HK-2 (cell line): ENCODE data around the gene PRDM11.

Source experiments
- DNase-seq: peaks from one replicate; pipeline ENCODE4 v3.0.0-alpha.2; 2018; ENCODE audit not compliant: unreplicated experiment

Gene PRDM11

DNA sequence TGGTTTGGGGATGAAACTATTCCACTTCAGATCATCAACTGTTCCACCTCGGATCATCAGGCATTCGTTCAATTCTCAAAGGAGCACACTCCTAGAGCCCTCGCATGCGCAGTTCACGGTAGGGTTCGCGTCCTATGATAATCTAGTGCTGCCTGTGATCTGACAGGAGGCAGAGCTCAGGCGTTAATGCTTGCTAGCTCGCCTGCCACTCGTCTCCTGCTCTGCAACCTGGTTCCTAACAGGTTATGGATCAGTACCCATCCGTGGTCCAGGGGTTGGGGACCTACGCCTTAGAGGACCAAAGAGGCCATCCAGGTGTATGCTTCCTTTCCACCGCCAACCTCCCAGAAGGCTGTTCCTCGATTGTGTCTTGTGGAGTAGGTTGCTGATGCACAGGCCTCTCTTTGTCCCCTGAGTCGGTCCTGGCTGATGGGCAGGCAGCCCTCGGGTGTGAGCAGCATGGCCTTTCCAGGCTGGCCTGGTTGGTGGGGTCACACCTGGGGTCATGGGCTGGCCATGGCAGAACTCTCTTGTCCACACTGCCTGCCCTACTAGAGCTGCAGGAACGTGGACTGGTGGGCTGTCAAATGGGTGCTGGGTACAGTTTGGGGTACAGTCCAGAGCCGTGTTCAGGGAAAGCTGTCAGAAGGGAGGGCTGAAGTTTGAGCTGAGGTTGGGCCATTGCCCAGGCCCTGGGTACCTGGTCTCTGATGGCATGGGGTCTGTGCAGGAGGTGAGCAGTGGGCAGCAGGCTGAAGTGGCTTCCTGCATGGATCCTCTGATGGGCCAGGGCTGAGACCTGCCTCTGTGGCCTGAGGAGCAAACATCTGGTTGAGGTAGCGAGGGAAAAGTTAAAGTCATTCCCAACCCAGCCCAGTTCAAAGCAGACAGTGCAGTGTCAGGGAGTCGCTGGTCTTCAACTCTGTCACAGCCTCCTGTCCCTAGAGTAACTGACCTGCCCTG lies 11.1 kb downstream of the PRDM11 start:
- DNase-seq = no peak

DNA sequence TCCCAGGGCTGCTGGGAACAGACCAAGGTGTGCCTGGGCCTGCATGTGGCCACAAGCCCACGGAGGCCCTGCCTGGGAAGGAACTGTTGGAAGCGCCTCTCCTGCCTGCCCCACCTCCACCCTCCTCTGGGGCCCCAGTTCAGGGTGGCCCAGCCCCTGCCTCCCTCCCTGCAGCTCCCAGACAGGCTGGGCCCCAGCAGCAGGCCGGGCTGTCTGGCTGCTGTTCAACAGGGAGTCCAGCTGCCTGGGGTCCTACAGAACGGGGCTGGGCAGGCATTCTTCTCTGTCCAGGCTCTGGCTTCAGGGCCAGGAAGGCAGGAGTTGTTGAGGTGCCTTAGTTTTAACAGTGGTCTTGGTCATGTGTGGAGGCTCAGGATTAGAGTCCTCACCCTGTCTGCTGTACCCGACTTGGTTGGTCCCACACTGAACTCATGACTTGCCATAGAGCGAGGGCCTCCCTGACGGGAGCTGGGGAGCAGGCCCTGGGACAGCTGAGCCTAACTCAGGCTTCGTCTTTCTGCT lies 11.8 kb downstream of the PRDM11 start:
- DNase-seq = no peak

DNA sequence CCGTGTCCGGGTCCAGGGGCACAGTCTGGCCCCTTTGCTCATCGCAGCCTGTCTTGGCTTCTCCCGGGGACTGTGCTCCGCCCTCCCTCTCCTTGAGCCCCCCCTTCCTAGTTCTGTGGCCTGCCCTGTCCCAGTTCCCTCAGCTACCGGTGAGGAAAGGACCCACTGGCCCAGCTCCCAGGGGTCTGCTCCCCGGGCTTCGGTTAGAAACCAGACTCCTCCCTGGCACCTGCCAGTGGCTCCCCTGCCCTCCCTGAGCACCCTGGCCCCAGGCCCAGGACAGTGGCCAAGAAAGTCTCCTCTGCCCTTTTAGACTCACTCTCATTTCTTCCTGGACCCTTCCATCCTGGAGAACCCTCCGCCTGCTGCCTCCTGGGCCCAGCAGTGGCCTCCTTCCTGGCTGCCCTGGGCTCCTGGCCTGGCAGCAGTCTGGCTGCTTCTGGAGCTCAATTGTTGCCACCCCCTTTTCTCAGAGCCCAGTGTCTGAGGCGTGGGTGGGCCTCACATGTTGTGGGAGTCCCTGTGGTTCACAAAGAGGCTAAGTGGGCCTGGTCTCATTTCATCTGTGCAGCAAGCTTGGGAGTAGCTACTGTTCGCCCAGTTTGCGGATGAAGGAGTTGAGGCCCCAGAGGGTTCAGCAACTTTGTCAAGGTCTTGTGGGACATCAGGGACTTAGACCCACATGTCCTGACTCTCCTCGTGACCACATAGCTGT lies 12.6 kb downstream of the PRDM11 start:
- no peak for DNase-seq

DNA sequence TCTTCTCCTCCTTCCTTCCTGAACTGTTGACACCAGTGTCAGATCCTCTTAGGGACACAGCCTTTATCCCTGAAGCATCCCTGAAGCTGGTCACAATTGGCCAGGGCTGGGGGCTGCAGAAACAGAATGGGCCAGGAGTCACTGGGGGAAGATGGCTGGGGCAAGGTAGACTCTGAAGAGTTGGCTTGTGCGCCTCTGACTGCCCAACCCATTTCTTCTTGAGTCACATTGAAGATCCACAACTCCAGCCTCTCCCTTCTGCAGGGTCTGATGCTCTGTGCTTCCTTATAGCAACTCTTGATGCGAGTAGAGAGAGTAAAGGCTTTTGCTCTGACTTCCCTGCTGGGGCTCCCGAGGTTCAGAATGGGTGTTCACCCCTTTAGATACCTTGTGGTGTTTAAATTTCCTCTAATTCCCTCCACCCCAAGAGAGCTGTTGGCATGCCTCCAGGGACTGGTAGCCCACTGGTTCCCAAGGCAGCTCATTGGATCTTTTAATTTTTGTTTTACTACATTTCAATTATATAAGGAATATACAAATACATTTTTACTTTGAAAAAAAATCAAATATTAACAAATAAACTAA lies 13.4 kb downstream of the PRDM11 start:
- DNase-seq = no peak

DNA sequence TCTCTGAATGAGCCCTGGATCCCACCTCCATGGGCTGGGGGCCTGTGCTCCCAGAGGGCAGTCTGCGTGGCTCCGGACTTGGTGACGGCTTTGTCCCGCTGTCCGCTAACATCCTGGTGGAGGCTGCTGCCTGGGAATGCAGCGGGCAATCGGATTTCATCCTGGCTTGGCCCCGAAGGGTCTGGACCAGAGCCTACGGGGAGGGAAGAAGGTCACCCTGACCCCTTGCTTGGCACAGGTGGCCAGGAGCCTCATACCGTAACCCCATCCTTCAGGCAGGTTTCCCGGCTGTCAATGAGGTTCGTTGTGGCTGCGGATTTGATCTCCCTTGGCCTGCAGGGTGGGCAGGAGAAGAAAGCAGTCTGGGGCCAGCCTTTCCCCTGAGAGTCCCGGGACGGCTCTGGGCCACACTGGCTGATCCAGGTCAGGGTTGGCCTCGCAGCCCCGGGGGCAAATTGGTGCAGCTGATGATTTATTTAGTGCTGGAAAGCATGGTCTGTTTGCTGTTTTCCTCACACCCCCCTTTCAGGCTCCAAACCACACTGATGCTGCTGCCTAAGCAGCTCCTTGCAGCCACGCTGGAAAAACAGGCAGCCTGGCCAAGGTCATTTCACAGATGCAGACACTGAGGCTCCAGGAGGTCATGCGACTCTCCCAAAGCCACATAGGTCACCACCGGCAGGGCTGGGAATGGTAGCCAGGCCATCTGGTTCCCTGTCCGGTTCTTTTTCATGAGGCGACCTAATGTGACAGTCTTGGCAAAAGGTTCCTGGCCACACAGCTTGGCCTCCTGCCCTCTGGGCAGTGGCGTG lies 15.0 kb downstream of the PRDM11 start:
- DNase-seq = no peak

DNA sequence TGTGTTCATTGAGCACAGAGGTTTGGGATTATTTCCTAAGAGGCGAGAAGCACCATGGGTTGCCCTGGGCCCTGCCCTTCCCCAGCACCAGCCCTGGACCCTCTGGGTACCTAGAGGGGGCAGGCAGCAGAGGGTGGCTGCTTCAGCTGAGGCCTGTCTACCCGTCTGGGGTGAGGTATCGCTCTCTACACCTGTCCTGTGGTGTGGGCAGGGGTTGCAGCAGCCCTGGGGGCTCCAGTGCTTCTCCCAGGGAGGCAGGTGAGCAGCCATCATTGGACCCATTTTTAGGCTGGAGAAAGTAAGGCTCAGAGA lies 15.6 kb downstream of the PRDM11 start:
- DNase-seq = no peak

DNA sequence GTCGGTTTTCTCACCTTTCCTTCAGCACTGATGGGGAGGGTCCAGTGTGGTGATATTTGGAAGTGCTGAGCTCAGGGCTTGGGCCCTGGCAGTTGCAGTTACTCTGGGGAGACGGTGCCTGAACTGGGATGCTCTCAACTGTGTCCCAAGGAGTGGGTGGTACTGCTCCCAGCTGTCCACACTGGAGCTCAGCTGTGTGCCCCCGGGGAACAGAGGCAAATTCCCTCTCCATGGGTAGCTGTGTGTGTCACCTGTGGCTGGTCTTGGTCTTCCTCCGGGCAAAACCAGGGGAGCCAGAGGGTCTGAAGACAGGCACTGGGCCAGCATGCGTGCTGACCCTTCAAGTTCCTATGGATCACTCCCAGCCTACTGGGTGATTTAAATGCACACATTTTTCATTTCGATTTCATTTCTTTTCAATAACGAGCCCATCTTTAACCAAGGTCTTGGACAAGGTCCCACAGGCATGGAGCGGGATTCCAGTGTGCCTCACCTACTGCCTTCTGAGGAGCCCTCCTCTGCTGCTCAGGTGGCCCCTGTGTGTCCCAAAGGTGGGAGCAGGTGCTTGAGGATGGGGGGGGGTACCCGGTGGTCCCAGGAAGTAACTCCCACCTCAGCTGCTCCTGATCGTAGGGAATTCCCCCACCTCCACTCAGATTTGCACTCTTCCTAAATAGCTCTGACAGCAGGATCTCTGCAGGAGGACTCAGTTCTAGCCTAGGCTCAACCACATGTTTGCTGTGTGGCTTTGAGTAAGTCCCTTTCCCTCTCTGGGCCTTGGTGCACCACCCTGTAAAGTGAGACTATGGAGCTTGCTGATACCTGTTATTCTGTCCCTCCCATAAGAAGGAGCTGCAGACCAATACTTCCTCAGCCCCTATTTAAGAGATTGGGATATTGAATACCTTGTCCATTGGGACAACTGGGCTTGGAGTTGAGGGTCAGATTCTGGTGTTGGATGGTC lies 16.8 kb downstream of the PRDM11 start:
- no peak for DNase-seq

DNA sequence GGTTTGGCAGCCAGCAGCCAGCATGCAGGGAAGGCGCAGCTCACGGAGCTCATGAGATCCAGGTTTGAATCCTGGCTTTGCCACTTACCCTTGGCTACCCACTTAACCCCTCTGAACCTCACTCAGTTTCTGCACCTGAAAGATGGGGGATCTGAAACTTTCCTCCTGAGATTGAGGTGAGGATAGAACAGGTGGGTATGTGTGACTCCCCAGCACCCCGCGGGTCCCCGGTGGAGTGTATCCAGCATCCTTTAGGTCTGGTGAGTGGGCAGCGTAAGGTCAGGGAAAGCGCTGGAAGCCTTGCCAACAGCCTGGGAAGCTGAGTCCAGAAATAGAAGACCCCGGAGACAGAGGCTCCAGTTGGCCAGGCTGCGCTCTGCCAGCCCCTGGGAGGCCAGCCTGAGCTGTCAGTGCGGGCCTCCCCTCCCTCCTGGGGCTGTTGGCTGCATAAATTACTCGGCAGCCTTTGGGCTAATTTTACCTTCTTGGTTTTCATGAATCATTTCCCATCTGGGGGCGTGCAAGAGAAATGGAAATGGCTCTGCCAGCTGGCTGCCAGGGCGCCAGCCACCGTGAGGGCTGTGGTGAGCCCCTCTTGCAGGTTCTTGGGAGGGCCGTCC lies 17.6 kb downstream of the PRDM11 start:
- DNase-seq = no peak

DNA sequence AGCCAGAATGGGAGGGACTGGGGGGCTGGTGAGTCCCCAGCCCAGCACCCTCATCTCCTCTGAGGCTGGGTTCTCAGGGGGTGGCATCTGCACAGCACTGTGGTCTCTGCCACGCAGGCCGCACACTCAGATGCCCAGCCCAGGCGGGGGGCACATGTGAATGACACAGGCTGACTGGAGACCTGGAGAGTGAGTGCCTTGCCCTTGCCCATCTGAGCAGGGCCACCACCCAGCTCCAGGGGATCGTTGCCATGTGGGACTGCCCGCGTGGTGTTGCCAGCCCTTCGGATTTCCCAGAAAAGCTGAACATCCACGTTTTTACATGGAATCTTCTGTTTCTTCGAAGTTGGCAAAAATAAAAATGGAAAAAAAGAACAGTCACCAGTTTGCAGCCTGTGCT lies 18.9 kb downstream of the PRDM11 start:
- no peak for DNase-seq

DNA sequence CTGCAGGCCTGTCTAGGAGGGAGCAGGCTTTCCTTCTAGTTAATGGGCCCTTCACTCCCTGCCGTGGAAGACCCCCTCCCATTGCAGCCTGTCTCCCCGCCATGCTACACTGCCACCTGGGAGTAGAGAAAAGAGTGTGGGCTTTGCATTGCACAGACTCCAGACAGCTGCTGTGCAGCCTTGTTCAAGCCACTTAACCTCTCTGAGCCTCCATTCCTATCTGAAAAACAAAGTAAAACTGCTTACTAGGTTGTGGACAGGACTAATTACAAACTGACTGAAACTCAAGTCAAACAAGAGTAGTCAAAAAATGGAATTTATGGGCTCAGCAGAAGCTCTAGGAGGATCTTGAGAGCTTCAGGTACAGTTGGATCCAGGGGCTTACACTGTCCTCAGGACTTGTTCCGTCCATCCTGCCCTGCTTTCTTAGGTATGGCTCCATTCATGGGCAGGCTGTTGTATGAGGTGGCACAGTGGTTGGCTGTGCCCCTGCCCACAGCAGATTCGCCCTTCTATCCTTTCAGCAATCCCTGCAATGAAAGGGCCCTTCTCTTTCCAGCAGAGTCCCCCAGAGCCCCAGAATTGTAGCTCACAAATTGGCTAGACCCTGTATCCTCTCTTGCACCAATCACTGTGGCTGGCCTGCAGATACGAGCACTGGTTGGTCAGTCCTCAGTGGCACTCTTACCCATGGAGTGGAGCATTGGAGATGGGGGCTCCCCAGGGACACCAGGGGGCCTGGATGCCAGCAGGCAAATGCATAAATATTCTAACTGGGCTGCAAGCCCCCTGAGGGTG lies 19.6 kb downstream of the PRDM11 start:
- DNase-seq = no peak

DNA sequence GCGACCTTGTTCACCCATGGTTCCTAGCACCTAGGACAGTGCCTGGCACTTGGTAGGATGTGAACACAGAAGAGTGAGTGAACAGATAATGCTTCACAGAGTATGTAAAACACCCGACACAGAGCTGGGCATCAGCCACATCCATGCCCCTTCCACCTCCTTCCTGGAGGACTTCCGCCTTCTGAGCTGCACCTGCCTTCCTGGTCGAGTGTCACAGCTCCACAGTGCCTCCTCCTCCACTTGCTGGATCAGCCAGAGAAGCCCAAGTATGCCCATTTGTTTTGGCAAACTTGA lies 20.1 kb downstream of the PRDM11 start:
- DNase-seq = no peak

DNA sequence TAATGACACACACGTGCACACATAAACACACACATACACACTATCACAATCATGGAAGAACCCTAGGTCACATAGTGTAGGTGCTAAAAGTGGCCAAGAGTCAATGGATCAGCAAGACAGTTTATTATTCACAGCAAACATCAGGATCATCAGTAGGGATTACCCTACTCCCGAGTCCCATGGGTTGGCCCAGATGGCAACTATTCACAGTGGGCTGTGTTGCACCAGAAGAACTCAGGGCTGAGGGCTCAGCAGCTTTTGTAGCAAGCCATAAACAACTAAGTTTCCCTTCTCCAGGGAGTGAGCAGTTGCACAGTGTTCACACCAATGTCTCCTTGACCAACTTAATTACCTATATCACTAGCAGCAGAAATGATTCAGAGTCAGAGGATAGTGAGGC lies 20.8 kb downstream of the PRDM11 start:
- no peak for DNase-seq

DNA sequence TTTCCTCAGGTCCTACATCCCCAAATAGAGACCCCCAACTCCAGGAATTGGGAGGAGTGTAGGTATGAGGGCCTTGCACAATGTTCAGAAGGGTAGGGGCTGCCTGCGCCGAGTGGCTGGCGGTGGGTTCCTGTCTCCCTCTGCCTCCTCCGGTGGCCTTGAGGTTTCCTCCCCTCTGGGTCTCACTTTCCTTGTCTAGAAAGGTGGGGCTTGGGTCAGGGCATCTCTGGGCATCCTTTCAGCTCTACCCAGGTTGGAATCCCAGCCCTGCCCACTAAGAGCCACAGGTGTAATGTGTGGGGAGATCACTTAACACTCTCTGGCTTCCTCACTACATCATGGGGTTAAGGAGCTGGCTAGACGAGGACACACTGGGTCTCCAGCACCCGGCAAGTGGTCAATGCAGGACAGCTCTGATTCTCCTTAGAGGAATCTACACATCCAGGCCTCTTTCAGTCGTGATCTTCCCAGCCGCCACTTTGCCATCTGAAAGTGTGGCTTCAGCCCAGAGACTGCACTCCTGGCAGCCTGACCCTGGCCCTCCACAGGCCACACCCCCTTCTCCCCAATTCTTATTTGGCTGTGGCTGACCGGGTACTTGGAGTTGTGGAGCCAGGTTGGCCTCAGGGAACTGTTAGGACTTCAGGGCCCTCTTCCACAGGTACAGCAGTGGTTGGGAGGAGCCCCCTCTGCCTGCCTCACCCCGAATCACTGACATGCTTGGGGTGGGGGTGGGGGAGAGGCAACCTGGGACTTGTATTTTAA lies 22.1 kb downstream of the PRDM11 start:
- no peak for DNase-seq

DNA sequence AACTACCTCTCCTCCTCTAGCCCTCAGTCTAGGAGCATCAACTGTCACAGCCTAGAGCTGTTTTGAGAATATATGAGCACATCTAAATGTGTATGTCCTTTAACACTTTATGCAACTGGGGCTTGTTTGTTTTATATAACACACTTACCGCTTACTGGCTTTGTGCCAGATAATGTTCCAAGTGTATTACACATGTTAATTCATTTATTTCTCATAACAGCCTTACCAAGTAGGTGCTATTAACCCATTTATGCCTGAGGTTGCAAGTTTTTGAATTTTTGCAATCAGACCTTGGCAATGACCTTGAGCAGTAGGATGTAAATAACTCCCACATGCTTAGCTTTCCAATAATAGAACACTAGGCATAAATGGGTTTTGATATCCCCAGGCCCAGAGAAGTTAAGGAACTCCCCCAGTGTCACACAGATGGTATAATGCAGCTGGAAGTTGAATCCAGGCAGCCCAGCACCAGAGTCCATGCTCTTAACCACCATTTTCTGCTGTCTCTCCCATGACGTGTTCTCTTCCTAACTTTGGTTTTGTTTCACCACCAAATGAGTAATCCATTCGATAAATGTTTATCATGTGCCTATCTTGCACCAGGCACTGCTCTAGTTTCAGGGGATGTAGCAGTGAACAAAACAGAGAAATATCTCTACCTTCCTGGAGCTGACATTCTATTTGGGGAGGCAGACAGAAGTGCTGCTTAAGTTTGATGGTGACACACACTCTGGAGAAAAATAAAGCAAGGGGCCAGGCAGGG lies 23.1 kb downstream of the PRDM11 start:
- DNase-seq = no peak

DNA sequence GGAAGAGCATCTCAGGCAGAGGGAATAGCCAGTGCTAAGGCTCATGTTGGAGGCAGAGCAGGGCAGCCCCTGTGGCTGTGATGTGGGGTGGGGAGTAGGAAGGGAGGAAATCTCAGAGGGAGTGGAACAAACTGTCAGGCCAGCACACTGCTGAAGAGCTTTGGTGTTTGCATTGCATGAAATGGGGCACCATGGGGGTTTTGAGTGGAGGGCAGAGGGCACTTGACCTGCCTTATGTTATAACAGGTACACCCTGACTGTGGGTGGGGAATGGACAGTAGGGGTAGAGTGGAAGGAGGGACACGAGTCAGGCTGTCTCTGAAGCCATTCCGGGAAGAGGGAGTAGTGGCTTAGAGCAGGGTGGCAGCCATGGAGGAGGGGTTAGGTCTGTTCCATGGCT lies 24.0 kb downstream of the PRDM11 start:
- DNase-seq = no peak

DNA sequence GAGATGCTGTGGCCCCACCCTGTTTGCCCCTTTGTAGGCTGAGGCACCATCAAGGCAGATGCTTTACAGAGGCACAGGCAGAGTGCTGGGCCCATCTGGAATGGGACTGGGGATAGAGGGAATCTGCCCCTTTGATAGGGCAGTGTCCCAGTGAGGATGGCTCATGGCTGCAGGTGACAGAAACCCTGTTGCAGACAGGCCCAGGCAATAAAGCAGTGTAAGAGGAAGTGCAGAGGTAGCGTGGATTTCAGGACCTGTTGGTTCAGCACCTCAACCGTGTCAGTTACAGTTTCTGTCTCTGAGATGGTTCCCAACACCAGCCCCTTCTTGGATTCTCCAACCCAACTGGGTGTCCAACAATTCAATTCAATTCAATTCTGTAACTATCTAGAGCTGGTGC lies 25.1 kb downstream of the PRDM11 start:
- DNase-seq = no peak

DNA sequence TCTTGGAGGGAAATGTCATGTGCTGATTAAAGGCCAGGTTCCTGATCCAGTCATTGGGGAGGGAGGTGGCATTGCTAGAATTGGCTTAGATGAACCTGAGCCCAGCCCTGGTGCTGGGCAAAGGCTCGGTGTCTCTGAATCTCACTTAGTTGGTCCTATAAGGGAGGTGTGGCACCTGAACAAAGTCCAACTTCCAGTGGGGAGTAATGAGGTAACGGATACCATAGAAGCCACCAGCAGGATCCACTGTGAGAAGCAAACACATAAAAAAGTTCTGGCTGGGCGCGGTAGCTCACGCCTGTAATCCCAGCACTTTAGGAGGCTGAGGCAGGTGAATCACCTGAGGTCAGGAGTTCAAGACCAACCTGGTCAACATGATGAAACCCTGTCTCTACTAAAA lies 26.6 kb downstream of the PRDM11 start:
- no peak for DNase-seq

DNA sequence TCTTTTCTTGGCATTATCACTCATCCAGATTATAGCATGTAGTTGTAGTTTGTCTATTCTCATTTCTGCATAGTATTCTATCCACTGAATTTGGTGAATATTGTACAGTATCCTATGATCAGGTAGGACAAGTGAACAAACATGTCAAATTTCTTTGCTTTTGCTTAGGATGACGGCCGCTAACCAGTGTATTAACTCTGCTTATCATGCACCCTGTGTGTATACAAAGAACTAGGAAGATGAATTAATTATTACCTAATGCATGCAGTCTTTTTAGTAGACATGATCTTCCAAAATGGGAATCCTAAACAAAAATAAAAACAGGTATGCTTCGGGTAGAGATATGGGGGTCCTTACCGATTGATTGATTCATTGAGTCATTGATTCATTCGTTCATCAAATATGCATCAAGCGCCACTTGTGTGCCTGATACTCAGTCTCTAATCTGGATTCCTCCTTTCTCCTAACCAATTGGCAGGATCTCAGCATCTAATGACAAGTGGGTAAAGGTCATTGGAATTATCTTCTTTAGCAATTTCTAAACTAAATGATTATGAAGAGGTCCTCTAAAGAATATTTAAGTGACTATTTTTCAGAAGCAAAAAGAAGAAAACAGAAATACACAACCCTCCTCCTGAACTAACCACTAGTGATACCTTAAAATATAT lies 27.9 kb downstream of the PRDM11 start:
- DNase-seq = no peak
